GM21786 (cell line): Measurements from ENCODE around the gene NUDT7.

ENCODE experiments used
- ATAC-seq: cut with Tn5 transposase; IDR thresholded peaks from one replicate; pipeline ENCODE4 v1.9.1; 2021; ENCODE audit not compliant: unreplicated experiment

The NUDT7 gene

GRCh38 chr16:77775911-77776909 lies 53.9 kb downstream of the NUDT7 start:
- ATAC-seq, result no peak

DNA sequence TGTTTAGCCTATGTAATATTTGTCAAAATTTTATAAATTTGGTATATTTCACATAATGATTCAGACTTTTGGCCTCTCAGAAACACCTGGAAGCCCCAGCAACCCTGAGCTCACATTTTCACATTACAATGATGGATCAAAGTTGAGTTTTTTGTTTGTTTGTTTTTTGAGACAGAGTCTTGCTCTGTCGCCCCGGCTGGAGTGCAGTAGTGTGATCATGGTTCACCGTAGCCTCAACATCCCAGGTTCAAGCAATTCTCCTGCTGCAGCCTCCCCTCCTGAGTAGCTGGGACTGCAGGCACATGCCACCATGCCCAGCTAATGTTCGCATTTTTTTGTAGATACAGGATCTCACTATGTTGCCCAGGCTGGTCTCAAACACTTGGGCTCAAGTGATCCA lies 55.4 kb downstream of the NUDT7 start:
- no peak for ATAC-seq

GRCh38 chr16:77780378-77780837 lies 58.1 kb downstream of the NUDT7 start:
- no peak for ATAC-seq

DNA sequence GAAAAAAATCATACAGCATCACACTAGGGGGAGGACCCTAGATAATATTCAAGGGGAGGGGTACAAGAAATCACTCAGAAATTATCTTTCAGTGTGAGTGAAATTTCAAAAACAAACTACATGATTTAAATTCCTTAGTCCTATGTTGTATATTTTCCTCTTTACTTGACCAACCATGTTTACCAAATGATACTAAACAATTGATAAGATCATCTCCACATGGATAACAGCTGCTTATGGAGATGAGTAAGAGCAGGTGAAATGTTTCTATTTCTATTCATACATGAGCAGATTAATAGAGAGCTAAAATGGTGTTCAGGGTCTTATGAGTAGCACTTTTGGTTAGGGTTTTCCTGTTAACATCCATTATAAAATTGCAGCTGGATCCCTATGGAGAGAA lies 58.8 kb downstream of the NUDT7 start:
- no peak for ATAC-seq

GRCh38 chr16:77782694-77783093 lies 60.4 kb downstream of the NUDT7 start:
- ATAC-seq, result no peak

GRCh38 chr16:77784441-77785372 lies 62.4 kb downstream of the NUDT7 start:
- ATAC-seq, result no peak

GRCh38 chr16:77785373-77785764 lies 63.1 kb downstream of the NUDT7 start:
- ATAC-seq, result no peak

DNA sequence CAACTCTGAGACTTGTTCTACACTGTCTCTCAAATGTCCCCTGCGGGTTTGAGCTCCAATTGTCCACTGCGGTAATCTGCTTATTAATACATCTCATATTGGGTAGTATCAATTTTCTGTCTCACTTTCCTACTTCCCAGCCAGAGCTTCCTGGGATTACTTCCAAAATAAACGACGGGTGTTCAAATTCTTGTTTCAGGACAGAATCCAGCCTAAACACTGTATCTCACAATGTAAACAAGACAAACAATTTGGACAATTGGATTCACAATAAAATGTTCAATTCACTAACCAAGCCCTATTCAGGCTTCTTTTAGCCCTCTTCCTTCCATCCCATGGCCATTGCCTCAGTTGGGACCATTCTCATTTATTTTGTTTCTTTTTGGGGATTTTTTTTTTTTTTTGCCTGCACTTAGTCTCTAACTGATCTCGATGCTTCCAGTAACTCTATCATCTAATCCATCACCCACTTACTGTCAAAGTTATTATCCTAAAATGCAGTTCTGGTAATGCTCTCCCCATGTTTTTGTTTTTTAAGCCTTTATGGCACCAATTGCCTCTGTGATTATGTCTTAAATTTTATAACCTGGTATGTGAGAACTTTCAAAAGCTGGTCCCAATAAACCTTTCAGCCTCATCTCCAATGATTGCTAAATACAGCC lies 64.0 kb downstream of the NUDT7 start:
- no peak for ATAC-seq

GRCh38 chr16:77787452-77787851 lies 65.1 kb downstream of the NUDT7 start:
- ATAC-seq, result no peak

GRCh38 chr16:77788181-77789084 lies 66.1 kb downstream of the NUDT7 start, which contains the start of gene VAT1L:
VAT1L (plus strand) TSS chr16:77788564; CDS start chr16:77788683, 119 bp downstream.
- no peak for ATAC-seq

- no peak for ATAC-seq
These were observed 67.0 kb downstream of the NUDT7 start for GRCh38 chr16:77789085-77790008.

- ATAC-seq, result no peak
These were observed 67.7 kb downstream of the NUDT7 start for GRCh38 chr16:77790009-77790372.

DNA sequence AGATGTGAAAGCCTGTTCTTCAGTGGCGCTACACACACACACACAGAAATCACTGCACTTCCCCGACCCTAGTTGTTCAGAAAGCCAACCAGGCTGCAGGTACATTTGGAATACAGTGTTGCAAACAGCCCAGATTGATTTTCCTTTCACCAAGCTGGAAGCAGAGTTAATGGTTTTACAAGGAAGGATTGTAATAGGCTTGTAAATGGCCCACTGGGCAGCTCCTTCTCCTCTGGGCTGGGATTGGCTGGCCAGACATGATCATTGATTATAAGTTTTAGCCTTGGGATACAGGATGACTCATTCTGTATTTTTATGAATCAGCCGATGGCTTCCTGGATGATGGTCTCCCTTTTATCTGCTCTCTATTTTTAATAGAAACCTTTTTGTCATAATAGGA lies 68.6 kb downstream of the NUDT7 start:
- no peak for ATAC-seq
